Measurements from ENCODE around the gene DHX9.

The DHX9 gene

DNA sequence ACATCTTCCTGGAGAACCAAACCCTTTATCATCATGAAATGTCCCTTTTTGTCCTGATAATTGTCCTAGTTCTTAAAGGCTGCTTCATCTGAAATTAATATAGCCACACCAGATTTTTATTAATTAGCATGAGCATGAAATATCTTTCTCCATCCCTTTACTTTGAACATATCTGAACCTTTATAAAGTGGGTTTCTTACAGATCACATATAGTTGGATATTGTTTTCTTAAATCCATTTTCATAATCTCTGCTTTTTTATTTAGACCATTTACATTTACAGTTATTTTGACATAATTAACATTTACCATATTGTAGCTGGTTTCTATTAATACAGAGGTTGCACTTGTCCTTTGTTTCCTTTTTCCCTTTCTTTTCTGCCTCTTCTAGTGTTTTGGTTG, 96.6 kb downstream of the DHX9 start:
- H3K36me3 ChIP-seq (ENCODE audit: control insufficient read depth, insufficient read depth, low read length), result no peaks in the 10 kb centered on the region
- no peak overlapping the region for H3K4me3 ChIP-seq (replicated peaks; ENCODE audit: low read depth, low read length)
- H3K27me3 ChIP-seq (replicated peaks; ENCODE audit: control insufficient read depth, insufficient read depth, low read length), result no peaks in the 10 kb centered on the region
- TF ChIP-seq, protein P1, sequence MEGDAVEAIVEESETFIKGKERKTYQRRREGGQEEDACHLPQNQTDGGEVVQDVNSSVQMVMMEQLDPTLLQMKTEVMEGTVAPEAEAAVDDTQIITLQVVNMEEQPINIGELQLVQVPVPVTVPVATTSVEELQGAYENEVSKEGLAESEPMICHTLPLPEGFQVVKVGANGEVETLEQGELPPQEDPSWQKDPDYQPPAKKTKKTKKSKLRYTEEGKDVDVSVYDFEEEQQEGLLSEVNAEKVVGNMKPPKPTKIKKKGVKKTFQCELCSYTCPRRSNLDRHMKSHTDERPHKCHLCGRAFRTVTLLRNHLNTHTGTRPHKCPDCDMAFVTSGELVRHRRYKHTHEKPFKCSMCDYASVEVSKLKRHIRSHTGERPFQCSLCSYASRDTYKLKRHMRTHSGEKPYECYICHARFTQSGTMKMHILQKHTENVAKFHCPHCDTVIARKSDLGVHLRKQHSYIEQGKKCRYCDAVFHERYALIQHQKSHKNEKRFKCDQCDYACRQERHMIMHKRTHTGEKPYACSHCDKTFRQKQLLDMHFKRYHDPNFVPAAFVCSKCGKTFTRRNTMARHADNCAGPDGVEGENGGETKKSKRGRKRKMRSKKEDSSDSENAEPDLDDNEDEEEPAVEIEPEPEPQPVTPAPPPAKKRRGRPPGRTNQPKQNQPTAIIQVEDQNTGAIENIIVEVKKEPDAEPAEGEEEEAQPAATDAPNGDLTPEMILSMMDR (IDR thresholded peaks at IDR 0.05; ENCODE audit: insufficient read depth, low read length, poor library complexity, severe bottlenecking), result no peak
- no peak for DNase-seq (ENCODE audit: extremely low read depth, insufficient read length)
